Measurements from ENCODE around the gene EIF4B. TPM values are rescaled to one million over a fixed set of nuclear protein-coding genes. Genes with fewer than 3 reads are reported as not detected.
A peak's percentile ranks its signal among the peaks of the same experiment; 100 is the strongest.

Gene EIF4B
- total RNA-seq, 5 donors from 2014 or later (not counting 1 experiment from before 2014, with no cell fraction given): 710 to 755 (median 729) TPM

GRCh38 chr12:53050426-53051057 lies 44.3 kb downstream of the EIF4B start:
- CTCF ChIA-PET: interaction anchor here in 1 of 2 donors (1.3 kb wide), 1 partner anchor 29 kb away, joined by 4 read pairs; the partner anchor contains the start of gene SPRYD3
- DNase-seq (no peak), ATAC-seq (replicated peaks in 1 of 4) (no peak)
- no peak overlapping the region for H3K4me3 Mint-ChIP-seq
- H3K27ac Mint-ChIP-seq: peak overlapping the region; percentile 34 to 52
- no CpG with 5 or more reads among the region's 2 CpGs for WGBS (ENCODE audit: insufficient coverage)
- Histone ChIP-seq H3K27ac (ENCODE audit: low read length) (no peak overlapping the region), H3K27me3 (replicated peaks in 1 of 2; ENCODE audit: control insufficient read depth in 2 of 2, extremely low read depth in 1 of 2, insufficient read depth in 2 of 2, low read length in 1 of 2) (no peaks in the 10 kb centered on the region), H3K36me3 (ENCODE audit: control insufficient read depth in 2 of 2, extremely low read depth in 1 of 2, insufficient read depth in 1 of 2, low read length in 1 of 2) (no peaks in the 10 kb centered on the region), H3K4me1 (ENCODE audit: control insufficient read depth in 1 of 2, extremely low read depth in 1 of 2, insufficient read depth in 2 of 2, low read length in 2 of 2) (peaks cover 9 to 45% of the 10 kb centered on the region in 2 experiments), H3K9me3 (no peaks in the 10 kb centered on the region), H3K4me3 (ENCODE audit: control insufficient read depth in 1 of 2, extremely low read depth in 1 of 2, low read length in 1 of 2) (no peak overlapping the region)
- POLR2A ChIA-PET: no interaction called here
- no peaks in the 10 kb centered on the region for H3K36me3 Mint-ChIP-seq
- H3K4me1 Mint-ChIP-seq: peaks cover 21 to 28% (median 24%) of the 10 kb centered on the region in 3 donors
- H3K27me3 Mint-ChIP-seq: no peaks in the 10 kb centered on the region
- H3K9me3 Mint-ChIP-seq: no peaks in the 10 kb centered on the region

DNA sequence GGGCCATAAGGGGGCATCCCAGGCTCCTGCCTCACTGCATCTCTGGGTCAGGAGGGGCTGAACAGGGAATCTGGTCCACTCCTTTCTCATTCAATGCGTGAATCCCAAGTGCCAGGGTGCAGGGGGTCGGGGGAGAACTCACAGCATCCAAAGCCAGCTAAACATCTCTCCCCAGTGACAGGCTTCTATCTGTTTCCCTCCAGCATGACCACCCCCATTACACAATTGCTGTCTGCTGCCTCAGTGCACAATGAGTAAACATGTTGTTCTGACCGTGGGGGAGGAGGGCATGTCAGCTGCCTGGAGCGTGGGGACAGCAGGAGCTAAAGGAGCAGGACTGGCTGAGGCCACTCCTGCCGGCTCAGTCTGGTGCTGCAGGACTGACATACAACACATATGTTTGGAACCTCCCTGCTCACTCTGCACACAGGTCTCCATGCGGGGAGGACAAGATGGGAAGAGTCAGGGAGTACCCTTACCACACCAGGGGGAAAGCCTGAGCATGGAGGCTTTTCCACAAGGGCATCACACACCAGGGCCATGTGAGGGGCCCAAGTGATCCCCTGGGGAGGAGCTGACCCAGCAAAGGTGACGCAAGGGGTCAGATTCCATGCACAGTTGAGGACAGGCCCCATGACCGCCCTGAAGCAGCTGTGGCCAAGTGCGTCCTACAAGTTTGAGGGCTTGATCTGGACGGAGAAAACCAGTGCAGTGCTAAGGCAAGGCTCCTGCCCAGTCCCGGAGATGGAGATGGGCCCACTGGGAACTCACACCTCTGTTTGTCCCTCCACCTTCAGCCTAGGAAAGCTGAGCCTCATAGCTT lies 45.0 kb downstream of the EIF4B start:
- H3K9me3 Mint-ChIP-seq: no peaks in the 10 kb centered on the region
- Histone ChIP-seq H3K27ac (ENCODE audit: low read length) (no peak overlapping the region), H3K27me3 (replicated peaks in 1 of 2; ENCODE audit: control insufficient read depth in 2 of 2, extremely low read depth in 1 of 2, insufficient read depth in 2 of 2, low read length in 1 of 2) (no peaks in the 10 kb centered on the region), H3K36me3 (ENCODE audit: control insufficient read depth in 2 of 2, extremely low read depth in 1 of 2, insufficient read depth in 1 of 2, low read length in 1 of 2) (no peaks in the 10 kb centered on the region), H3K4me1 (ENCODE audit: control insufficient read depth in 1 of 2, extremely low read depth in 1 of 2, insufficient read depth in 2 of 2, low read length in 2 of 2) (peaks cover 9 to 39% of the 10 kb centered on the region in 2 experiments), H3K4me3 (ENCODE audit: control insufficient read depth in 1 of 2, extremely low read depth in 1 of 2, low read length in 1 of 2) (no peak overlapping the region), H3K9me3 (no peaks in the 10 kb centered on the region)
- H3K36me3 Mint-ChIP-seq: no peaks in the 10 kb centered on the region
- H3K4me1 Mint-ChIP-seq: peaks cover 15 to 22% (median 16%) of the 10 kb centered on the region in 3 donors
- H3K27ac Mint-ChIP-seq: peak overlapping the region; percentile 52 to 68
- H3K4me3 Mint-ChIP-seq: no peak overlapping the region
- ATAC-seq (replicated peaks in 1 of 4) (no peak), DNase-seq (no peak)
- ChIA-PET POLR2A (no interaction called here), CTCF (interaction anchor here in 1 of 2 donors (1.3 kb wide), 1 partner anchor 28 kb away, joined by 4 read pairs; the partner anchor contains the start of gene SPRYD3)
- no peaks in the 10 kb centered on the region for H3K27me3 Mint-ChIP-seq
- 79% methylated on average over 6 of the region's 11 CpGs for WGBS (ENCODE audit: insufficient coverage)

DNA sequence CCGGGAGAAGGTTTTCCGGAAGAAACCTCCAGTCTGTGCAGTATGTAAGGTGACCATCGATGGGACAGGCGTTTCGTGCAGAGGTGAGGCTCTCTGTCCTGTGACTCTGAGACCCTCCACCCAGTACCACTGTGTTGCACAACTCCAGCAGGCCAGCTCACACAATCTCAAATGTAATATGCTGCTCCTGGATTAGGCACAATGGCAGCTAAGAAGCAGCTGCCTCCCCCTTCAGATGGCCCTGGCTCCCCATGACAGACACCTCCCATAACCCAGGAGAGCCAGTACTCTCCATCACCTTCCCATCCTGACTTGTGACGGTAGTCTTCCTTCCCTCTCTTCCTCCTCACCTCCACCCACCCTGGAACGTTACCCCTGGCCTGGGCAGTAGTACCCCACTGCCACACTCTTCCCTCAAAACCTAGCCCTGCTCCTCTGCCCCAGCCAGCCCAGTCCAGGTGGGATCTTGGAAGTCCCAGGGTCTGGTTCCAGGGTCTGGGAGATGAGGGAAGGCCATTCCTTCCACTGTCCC lies 45.7 kb downstream of the EIF4B start:
- H3K27me3 Mint-ChIP-seq: no peaks in the 10 kb centered on the region
- CTCF ChIA-PET: interaction anchor here in 1 of 2 donors (0.6 to 1.3 kb wide), 2 partner anchors 13 to 27 kb away, joined by 3 to 4 read pairs; partner anchors contain the start of gene SPRYD3
- H3K4me3 ChIP-seq (ENCODE audit: control insufficient read depth in 1 of 2, extremely low read depth in 1 of 2, low read length in 1 of 2): no peak overlapping the region
- DNase-seq (no peak), ATAC-seq (replicated peaks in 1 of 4) (no peak)
- H3K27ac Mint-ChIP-seq: no peak overlapping the region
- H3K9me3 Mint-ChIP-seq: no peaks in the 10 kb centered on the region
- POLR2A ChIA-PET: no interaction called here
- no peaks in the 10 kb centered on the region for H3K27me3 ChIP-seq (replicated peaks in 1 of 2; ENCODE audit: control insufficient read depth in 2 of 2, extremely low read depth in 1 of 2, insufficient read depth in 2 of 2, low read length in 1 of 2)
- no peak overlapping the region for H3K27ac ChIP-seq (ENCODE audit: low read length)
- H3K4me1 ChIP-seq (ENCODE audit: control insufficient read depth in 1 of 2, extremely low read depth in 1 of 2, insufficient read depth in 2 of 2, low read length in 2 of 2): peaks cover 4 to 32% of the 10 kb centered on the region in 2 experiments
- H3K4me3 Mint-ChIP-seq: no peak overlapping the region
- H3K4me1 Mint-ChIP-seq: peaks cover 10 to 19% (median 10%) of the 10 kb centered on the region in 3 donors
- H3K9me3 ChIP-seq: no peaks in the 10 kb centered on the region
- 77% methylated on average over 4 of the region's 7 CpGs for WGBS (ENCODE audit: insufficient coverage)
- H3K36me3 ChIP-seq (ENCODE audit: control insufficient read depth in 2 of 2, extremely low read depth in 1 of 2, insufficient read depth in 1 of 2, low read length in 1 of 2): no peaks in the 10 kb centered on the region
- H3K36me3 Mint-ChIP-seq: no peaks in the 10 kb centered on the region

- no peak for DNase-seq
- Mint-ChIP-seq H3K9me3 (no peaks in the 10 kb centered on the region), H3K4me1 (peaks cover 10 to 19% (median 10%) of the 10 kb centered on the region in 3 donors), H3K27ac (no peak overlapping the region), H3K27me3 (no peaks in the 10 kb centered on the region), H3K4me3 (no peak overlapping the region), H3K36me3 (no peaks in the 10 kb centered on the region)
- no peaks in the 10 kb centered on the region for H3K9me3 ChIP-seq
- CTCF ChIA-PET: interaction anchor here (0.6 to 2.8 kb wide), 4 partner anchors 9 to 28 kb away, joined by 3 to 13 read pairs (median 4); no protein-coding TSS in a partner anchor
- POLR2A ChIA-PET: interaction anchor here in 1 of 2 donors (0.6 kb wide), 1 partner anchor 1072 kb away, joined by 4 read pairs; no protein-coding TSS in a partner anchor
- H3K27ac ChIP-seq (ENCODE audit: low read length): no peak overlapping the region
- H3K4me1 ChIP-seq (ENCODE audit: control insufficient read depth in 1 of 2, extremely low read depth in 1 of 2, insufficient read depth in 2 of 2, low read length in 2 of 2): peaks cover 4 to 31% of the 10 kb centered on the region in 2 experiments
- no peak for ATAC-seq (replicated peaks in 1 of 4)
- WGBS (ENCODE audit: insufficient coverage): no CpG with 5 or more reads among the region's 11 CpGs
- H3K27me3 ChIP-seq (replicated peaks in 1 of 2; ENCODE audit: control insufficient read depth in 2 of 2, extremely low read depth in 1 of 2, insufficient read depth in 2 of 2, low read length in 1 of 2): peaks cover 0 to under 1% of the 10 kb centered on the region in 2 experiments
- no peak overlapping the region for H3K4me3 ChIP-seq (ENCODE audit: control insufficient read depth in 1 of 2, extremely low read depth in 1 of 2, low read length in 1 of 2)
- no peaks in the 10 kb centered on the region for H3K36me3 ChIP-seq (ENCODE audit: control insufficient read depth in 2 of 2, extremely low read depth in 1 of 2, insufficient read depth in 1 of 2, low read length in 1 of 2)
These were observed 46.4 kb downstream of the EIF4B start for GRCh38 chr12:53052419-53053217.

DNA sequence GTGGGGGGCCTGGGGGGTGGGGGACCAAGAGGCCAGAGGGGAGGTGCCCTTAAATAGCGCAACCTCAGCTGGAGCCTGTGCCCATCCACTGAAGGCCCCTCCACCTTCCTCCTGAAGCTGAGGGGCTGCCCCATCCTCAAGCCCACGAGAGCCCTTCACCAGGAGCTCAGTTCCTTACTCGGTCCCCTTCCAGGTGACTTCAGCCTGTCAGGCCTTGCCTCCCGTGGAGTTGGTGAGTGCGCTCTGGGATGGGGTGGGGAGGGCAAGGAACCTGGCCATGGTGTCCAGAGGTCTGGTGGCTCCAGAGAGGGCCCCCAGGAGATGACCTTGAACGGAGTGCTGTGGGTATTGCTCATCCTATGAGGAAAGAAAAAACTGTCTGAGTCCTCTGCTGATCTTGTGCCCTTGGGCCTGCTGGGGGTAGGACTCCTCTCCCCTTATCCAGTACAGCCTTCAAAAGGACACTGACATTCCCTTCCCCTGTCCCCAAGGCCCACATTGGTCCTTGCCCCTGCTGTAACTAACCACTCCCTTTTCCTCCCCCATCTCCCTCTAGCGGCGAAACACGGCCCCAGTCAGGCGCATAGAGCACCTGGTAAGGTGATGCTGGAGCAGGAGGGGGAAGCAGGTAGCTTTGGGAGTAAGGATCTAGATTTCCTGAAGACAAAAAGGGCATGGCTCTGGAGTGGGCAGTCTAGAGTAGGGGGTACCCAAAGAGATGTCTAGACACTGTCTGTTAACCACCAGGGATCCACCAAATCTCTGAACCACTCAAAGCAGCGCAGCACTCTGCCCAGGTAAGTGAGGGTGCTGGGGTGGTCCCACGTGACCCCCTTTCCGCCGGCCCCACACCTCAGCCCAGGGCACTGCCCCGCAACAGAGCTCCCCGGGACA lies 47.2 kb downstream of the EIF4B start:
- H3K4me3 Mint-ChIP-seq: peak overlapping the region; percentile 92 to 98 (median 92)
- no peaks in the 10 kb centered on the region for H3K36me3 Mint-ChIP-seq
- peak overlapping the region; percentile 64 to 90 for H3K4me3 ChIP-seq (ENCODE audit: control insufficient read depth in 1 of 2, extremely low read depth in 1 of 2, low read length in 1 of 2)

More for the DNA sequence above, 47.2 kb downstream of the EIF4B start:
- CTCF ChIA-PET: interaction anchor here (0.6 to 2.8 kb wide), 6 partner anchors 9 to 232 kb away, joined by 3 to 13 read pairs (median 4); partner anchors contain the start of gene EIF4B (in 1 of the 2)
- Mint-ChIP-seq H3K27ac (peak overlapping the region; percentile 87 to 92), H3K27me3 (peaks cover 0 to 2% of the 10 kb centered on the region in 2 donors), H3K4me1 (peaks cover 10 to 16% (median 10%) of the 10 kb centered on the region in 3 donors), H3K9me3 (no peaks in the 10 kb centered on the region)
- peak; percentile 24 to 72 (median 53) for DNase-seq
- peak overlapping the region; percentile 52 for H3K27ac ChIP-seq (ENCODE audit: low read length)
- H3K36me3 ChIP-seq (ENCODE audit: control insufficient read depth in 2 of 2, extremely low read depth in 1 of 2, insufficient read depth in 1 of 2, low read length in 1 of 2): no peaks in the 10 kb centered on the region
- H3K27me3 ChIP-seq (replicated peaks in 1 of 2; ENCODE audit: control insufficient read depth in 2 of 2, extremely low read depth in 1 of 2, insufficient read depth in 2 of 2, low read length in 1 of 2): peaks cover 0 to 5% of the 10 kb centered on the region in 2 experiments
- peaks cover 4 to 22% of the 10 kb centered on the region in 2 experiments for H3K4me1 ChIP-seq (ENCODE audit: control insufficient read depth in 1 of 2, extremely low read depth in 1 of 2, insufficient read depth in 2 of 2, low read length in 2 of 2)
- peak; percentile 24 to 48 (median 34) for ATAC-seq (replicated peaks in 1 of 4)
- 4% methylated on average over 5 of the region's 16 CpGs for WGBS (ENCODE audit: insufficient coverage)
- H3K9me3 ChIP-seq: no peaks in the 10 kb centered on the region
- POLR2A ChIA-PET: interaction anchor here (0.6 to 0.7 kb wide), 2 partner anchors 409 to 1073 kb away, joined by 4 read pairs; no protein-coding TSS in a partner anchor

Data from T-cell (primary cell).